SH-SY5Y (cell line): Measurements from ENCODE around the gene FOXP3.

Source experiments
- GATA2 ChIP-seq: IDR thresholded peaks from 2 replicates; pipeline ENCODE4 v1.6.1; 2011; ENCODE audit warnings: mild to moderate bottlenecking, low read depth, low read length
- GATA3 ChIP-seq: IDR thresholded peaks from 2 replicates; pipeline ENCODE4 v1.6.1; 2011; ENCODE audit warnings: low read depth, mild to moderate bottlenecking, low read length, moderate library complexity

DNA sequence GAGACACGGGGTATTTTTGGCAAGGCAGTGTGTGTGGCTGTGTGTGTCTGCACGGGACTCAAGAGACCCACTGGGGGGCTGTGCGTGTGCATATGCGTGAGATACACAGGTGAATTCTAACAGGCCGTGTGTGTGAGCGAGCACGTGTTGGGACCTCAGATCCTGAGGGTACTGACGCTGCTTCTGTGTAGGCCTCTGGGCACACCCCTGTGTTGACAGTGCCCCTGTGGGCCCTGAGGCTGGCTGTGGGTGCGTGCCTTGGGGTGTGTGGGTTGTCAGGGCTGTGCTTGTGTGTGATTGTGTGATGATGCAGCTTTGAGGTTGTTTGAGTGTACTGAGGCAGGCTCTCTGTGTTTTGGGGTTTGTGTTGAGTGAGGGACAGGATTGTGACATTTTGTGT, 13.9 kb downstream of the FOXP3 start:
- TF ChIP-seq GATA2 (no peak), GATA3 (no peak)
